GM12874 (cell line): ENCODE results near the gene PLIN1.

Source experiments
- TF ChIP-seq, protein P1 (sequence below): IDR thresholded peaks from 2 replicates; pipeline ENCODE4 v1.5.1; 2011; ENCODE audit warnings: low read depth, mild to moderate bottlenecking, control low read depth, low read length, moderate library complexity; ENCODE audit not compliant: insufficient read depth

Gene PLIN1

DNA sequence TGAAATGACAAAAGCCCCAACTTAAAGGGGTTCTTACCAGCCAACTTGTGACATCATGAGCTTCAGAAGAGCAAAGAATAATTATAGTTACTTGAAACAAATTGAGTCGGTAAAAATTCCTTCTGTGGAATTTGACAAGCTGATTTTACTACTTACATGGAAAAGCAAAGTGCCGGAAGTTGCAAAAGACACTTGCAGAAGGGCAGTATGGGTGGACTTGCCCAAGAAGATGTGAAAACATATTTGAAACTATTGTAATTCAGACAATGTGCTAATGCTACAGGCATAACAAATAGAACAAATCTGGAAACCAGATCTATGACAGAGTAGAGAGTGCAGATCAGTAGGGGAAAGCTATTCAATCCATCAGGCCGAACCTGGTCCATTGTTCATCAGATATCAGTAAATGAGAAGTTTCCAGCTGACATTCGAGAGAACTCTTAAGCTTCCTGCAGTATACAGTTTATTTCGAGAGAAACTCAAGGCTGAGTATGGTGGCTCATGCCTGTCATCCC lies 21.4 kb downstream of the PLIN1 start:
- TF ChIP-seq, protein P1, sequence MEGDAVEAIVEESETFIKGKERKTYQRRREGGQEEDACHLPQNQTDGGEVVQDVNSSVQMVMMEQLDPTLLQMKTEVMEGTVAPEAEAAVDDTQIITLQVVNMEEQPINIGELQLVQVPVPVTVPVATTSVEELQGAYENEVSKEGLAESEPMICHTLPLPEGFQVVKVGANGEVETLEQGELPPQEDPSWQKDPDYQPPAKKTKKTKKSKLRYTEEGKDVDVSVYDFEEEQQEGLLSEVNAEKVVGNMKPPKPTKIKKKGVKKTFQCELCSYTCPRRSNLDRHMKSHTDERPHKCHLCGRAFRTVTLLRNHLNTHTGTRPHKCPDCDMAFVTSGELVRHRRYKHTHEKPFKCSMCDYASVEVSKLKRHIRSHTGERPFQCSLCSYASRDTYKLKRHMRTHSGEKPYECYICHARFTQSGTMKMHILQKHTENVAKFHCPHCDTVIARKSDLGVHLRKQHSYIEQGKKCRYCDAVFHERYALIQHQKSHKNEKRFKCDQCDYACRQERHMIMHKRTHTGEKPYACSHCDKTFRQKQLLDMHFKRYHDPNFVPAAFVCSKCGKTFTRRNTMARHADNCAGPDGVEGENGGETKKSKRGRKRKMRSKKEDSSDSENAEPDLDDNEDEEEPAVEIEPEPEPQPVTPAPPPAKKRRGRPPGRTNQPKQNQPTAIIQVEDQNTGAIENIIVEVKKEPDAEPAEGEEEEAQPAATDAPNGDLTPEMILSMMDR: no peak

DNA sequence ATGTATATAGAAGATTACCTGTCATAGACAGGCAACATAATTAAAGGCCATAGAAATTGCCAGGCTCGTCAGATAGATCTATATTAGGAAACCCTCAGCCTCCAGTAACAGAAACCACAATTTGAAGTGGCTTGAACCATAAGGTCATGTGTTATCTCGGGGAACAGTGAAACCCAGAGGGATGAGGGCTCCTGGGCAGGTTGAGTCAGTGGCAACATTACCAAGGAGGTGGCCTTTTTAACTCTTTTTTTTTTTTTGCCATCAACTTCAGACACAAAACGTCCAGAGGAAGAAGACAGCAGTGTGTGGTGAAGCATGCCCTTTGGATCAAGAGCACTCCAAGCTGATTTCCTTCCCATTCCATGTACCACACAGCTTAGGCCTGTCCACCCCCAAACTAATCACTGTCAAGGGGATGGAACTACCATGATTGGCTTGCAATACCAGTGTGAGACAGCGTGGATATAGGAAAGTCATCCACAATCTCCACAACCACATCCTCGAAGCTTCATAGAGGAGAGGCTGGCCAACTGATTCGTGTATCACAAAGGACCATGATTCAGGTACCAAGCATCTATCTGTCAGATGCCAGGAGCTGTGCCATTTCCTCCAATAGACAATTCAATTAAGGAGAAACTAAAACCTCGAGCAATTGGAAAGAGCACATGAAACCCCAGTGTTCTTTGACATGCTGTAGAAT lies 22.9 kb downstream of the PLIN1 start:
- TF ChIP-seq, protein P1: no peak

DNA sequence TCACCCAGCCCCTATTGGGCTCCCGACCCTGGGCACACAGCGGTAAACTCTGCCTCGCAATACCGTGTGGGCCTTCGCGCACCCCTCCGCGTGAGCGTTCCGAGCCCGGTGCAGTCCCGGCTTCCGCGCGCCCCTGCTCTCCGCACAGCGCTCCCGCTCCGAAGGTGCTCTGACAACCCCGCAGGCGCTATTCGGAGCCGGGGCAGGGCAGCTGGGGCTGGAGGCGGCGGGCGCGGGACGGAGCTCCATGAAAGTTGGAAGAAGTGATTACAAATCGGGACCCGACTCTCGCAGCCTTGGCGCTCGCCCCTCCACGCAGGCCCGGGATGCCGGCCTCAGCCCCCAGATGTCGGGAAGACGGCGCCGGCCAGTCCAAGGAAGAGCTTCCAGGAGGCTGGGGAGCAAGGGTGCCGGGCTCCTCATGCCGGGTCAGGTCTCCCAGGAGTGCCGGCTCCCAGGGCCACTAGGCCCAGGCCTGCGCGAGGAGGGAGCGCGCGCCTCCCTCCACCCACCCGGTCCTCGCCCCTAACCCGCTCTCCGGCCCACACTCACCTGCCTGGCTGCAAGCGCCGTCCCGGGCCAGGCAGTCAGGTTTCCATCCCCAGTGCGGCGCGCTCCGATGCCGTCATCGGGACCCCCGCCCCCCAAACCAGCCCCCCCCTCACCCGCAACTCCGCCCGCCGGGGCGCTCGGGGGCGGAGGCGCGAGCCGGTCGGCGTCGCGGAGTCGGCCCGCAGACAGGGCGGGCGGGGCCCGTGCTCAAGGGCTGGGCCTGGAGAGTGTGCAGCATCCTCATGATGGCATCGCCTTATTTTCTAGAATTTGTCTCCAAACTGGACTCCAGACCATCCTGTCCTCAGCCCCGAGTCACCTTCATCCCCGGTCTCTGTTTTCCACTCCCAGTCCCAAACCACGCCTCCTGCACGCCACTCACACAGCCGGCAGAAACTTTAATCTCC lies 24.0 kb downstream of the PLIN1 start, which contains the start of gene KIF7:
Gene KIF7 (minus strand): TSS at position 621 of the 959 bp plus-strand sequence. CDS start 2,537 bp downstream, outside the sequence.
- TF ChIP-seq, protein P1: no peak

DNA sequence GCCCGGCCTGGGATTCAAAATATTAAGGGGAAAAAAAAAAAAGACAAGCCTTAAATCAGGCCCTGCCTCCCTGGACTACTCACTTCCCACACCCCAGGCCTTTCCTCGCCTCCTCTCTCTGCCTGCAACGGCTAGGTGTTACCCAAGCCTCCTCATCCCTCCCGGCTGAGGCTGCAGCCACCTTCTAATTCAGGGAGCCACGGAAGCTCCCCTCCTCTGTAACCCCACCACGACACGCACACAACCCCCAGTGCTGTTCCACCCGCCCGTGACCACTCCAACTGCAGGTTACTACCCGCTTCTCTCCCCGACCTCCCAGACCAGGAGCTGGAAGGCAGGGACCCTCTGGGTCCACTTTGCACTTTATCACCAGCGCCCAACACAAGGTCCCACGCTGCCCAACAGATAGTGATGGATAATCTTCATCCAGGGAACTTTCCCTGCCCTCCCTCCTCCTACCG lies 24.8 kb downstream of the PLIN1 start:
- TF ChIP-seq, protein P1: no peak

DNA sequence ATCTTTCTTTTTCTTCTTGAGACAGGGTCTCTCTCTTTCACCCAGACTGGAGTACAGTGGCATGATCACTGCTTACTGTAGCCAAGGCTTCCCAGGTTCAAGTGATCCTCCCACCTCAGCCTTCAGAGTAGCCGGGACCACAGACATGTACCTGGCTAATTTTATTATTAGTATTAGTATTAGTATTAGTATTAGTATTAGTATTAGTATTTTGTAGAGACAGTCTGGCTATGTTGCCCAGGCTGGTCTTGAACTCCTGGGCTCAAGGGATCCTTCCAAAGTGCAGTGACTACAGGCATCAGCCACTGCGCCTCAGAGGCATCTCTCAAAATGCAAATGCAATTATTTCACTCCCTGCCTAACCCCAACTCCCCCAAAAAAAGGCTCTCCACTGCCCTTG lies 25.6 kb downstream of the PLIN1 start:
- TF ChIP-seq, protein P1: no peak

DNA sequence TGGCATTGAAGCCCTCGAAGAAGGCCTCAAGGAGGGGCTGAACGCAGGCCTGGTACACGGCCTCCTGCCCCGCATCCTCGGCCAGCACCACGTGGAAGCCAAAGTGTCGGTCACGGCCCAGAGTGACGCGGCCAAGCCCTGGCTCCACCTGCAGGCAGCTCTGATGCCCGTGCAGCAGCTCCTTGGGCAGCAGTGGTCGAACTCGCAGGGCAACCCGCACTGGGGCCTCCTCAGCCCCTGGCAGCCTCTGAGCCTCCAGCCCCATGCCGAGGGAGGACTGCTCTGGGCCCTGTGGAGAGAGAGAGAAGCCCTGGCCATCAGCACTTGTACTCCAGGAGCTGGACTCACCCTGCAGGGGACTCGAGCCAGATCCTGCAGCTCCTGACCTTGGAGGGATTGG lies 26.5 kb downstream of the PLIN1 start:
- TF ChIP-seq, protein P1: no peak

DNA sequence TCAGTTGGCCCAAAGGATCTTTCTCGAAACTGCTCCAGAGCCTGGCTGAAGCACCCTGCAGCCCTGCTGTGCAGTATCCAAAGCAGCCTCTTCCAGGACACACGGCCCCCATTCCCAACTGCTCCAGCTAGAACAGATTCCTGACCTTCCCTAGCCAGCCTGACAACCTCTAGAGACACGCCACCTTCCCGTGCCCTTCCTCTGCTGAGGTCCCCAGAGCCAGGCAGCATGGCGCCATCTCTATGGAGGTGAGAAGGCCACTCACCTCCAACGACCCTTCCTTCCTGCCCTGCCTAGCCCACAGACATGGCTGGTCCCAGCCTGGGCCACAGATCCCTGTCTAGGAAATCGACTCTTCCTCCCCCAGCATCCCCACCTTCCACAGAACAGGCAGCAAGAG lies 27.0 kb downstream of the PLIN1 start:
- TF ChIP-seq, protein P1: no peak
